ENCODE measurements around the gene F9.
"Not testable (repeated sequence)": the region's sequence is repeated elsewhere in the genome, so short reads cannot be mapped to it uniquely, and the experiment has no call there.

The F9 gene

GRCh38 chrX:139530550-139530949, at the start of gene F9:
Gene F9 (plus strand): TSS chrX:139530739. CDS start chrX:139530765, 26 bp downstream.
- DNase-seq, result no peak

DNA sequence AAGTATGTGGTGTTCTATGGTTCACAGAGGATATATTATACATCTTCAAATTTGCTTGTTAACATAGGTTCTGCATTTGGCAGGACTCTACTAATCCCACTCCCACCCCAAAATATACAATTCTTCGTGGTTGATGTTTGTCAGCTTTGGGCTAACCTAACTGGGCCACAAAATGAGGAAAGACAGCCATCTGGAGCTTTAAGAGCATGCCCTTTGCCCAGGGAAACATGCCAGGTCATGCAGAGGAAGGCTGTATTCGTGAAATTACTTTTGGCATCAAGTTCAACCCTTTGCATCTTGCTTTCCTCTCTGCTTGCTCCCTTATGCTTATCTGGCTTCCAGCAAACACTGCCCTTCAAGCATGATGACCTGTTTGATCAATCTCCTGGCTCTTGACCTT, 46.8 kb upstream of the F9 start:
- DNase-seq, result no peak

- DNase-seq, result no peak
These were observed 45.9 kb upstream of the F9 start for GRCh38 chrX:139484591-139484990.

DNA sequence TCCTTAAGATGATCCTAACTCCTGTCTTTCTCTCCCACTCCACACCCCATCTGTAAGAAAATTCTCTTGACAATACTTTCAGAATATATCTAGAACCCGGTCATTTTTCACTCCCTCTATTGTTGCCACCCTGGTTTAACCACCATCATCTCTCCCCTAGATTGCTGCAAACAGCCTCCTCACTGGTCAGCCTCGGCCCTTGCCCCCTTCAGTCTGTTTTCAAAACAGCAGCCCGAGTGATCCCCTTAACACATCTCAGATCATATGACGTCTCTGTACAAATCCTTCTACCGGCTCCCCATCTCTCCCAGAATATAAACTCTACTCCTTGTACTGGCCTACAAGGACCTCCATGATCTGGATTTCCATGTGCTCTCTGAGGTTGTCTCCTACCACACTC, 35.2 kb upstream of the F9 start:
- DNase-seq, result no peak

- no peak for DNase-seq
These were observed 24.2 kb upstream of the F9 start for GRCh38 chrX:139506333-139506732.

GRCh38 chrX:139508099-139508498, 22.4 kb upstream of the F9 start:
- DNase-seq, result no peak

DNA sequence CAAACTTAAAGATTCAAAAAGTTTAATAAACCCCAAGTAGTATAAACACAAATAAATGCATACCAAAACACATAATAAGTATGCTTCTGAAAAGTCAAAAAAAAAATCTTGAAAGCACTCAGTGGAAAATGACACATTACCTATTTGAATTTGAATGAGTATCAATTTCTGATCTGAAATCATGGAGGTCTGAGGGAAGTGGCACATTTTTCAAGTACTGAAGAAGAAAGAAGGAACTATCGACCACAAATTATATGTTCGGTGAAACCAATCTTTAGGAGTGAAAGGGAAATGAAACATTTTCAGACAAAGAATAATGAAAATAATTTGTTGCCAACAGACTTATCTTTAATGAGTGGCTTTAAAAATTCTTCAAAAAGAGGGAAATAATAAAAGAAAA, 12.1 kb upstream of the F9 start:
- DNase-seq, result no peak

GRCh38 chrX:139528829-139529228, 1.7 kb upstream of the F9 start:
- DNase-seq, result not testable (repeated sequence)

DNA sequence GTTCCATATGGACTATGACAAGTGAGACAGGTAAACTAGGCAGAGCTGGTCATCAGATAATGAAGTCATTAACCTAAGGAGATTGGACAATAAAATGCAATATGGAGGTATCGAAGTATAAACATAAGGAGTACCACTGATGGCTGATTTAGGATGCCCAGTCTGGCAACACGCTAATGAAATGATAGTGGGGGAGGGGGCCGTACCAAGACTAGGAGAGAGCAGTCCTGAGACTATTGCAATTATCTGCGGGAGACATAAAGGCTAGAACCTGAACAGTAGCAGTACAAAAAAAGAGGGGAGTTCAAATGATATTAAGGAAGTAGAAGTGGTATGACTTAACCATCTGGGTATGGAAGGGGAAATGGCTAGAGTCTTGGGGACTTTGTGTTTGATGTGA, 2.3 kb downstream of the F9 start:
- DNase-seq, result no peak

GRCh38 chrX:139533444-139533843, 2.9 kb downstream of the F9 start:
- no peak for DNase-seq

GRCh38 chrX:139538907-139539790, 8.6 kb downstream of the F9 start:
- no peak for DNase-seq

GRCh38 chrX:139542652-139543051, 12.1 kb downstream of the F9 start:
- DNase-seq, result no peak

GRCh38 chrX:139543920-139544319, 13.4 kb downstream of the F9 start:
- no peak for DNase-seq

GRCh38 chrX:139544591-139544990, 14.1 kb downstream of the F9 start:
- DNase-seq, result no peak

- no peak for DNase-seq
These were observed 23.8 kb downstream of the F9 start for GRCh38 chrX:139554376-139554775.

DNA sequence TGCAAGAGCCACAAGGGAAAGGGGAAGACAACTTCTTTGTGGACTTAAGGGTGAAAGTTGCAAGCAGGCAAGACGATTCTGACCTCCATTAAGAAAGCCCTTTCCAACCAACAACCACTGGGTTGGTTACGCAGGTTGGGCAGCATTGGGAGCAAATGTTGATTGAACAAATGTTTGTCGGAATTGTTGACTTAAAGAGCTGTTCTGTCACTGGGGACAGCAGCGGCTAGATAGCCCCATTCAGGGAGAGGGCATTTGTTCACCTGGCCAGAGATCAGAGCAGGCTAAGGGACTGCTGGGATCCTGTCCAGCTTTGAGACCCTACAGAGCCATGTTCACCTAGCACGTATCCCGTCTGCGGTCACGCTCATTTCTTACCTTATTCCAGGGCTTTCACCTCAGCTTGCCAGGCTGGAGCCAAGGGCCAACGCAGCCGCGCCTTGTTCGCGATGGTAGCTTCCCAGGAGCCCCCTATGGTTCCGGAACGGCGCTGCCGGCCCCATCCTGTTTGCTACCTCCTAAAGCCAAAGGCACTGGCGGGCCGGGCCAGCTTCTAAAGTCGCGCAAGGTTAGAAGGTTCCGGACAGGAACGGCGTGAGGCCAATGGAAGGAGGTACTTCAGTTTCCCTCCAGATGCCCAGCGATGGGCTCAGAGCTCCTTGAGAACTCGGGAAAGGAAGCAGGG, 24.6 kb downstream of the F9 start:
- DNase-seq, result no peak

DNA sequence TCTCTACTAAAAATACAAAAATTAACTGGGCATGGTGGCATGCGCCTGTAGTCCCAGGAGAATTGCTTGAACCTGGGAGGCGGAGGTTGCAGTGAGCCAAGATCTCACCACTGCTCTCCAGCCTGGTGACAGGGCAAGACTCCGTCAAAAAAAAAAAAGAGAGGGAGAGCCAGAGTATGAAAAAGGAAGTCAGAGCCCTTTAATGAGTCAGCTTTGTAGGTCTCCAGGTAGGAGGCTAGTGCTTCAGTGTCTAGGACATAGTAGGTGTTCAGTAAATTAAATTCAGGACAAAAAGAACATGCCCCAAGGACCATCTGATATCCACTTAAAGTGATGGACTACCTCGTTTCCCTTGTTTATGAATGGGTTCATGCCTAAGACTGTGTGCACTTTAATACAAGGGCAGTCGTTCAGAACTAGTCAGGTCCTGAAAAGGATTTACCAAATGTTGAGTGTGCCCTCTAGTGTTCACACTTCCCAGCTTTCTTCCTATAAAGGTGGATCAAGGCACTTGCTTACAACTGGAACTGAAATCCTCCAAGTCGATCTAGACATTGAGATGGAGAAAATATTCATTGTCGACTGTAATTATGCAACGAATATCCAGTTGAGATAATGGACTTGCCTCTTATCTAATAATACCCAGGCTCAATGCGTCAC, 29.0 kb downstream of the F9 start:
- DNase-seq, result no peak

- DNase-seq, result no peak
These were observed 29.7 kb downstream of the F9 start for GRCh38 chrX:139560221-139560620.

DNA sequence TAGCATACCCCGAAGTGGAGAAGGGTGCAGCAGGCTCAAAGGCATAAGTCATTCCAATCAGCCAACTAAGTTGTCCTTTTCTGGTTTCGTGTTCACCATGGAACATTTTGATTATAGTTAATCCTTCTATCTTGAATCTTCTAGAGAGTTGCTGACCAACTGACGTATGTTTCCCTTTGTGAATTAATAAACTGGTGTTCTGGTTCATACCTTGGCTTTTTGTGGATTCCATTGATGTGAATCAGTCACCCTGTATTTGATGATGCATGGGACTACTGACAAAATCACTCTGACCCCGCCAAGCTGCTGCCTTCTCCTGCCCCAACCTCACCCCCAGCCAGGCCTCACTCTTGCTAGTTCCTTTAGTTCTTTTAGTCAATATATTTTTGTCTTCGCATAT, 32.7 kb downstream of the F9 start:
- no peak for DNase-seq

DNA sequence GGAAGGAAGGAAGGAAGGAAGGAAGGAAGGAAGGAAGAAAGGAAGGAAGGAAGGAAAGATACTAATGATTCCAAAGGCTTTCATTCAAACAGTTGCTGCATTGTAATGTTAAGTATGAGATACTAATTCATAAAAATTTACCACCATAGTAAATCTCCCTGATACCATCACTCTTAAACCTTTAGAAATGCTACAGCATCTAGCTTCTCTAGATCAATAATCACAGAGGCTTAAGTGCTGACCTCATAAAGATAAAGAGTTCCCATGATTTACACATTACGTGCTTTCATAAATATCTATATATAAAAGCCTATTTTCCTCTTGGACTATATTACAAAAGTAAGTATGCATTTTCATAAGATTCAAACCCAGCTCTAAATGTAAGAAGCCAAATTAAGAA, 36.4 kb downstream of the F9 start:
- no peak for DNase-seq

DNA sequence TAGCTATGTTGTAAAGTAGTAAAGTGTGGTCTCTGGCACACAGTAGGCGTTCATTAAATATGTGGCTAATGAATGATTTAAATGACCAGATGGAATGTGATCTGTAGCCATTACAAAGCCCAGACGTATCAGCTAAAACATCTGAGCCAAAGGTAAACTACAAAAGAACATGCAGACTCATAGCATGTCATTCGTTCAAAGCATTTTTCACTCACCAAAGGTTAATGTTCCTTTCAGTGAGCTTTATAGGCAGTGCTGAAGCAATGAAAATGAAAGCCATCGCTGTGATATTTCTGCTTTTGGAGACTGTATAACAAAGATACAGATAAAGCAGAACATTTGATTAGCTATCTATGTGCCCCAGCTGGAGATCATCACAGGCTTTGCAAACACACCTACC, 50.5 kb downstream of the F9 start:
- DNase-seq, result no peak

GRCh38 chrX:139585613-139586012, 55.1 kb downstream of the F9 start:
- no peak for DNase-seq

DNA sequence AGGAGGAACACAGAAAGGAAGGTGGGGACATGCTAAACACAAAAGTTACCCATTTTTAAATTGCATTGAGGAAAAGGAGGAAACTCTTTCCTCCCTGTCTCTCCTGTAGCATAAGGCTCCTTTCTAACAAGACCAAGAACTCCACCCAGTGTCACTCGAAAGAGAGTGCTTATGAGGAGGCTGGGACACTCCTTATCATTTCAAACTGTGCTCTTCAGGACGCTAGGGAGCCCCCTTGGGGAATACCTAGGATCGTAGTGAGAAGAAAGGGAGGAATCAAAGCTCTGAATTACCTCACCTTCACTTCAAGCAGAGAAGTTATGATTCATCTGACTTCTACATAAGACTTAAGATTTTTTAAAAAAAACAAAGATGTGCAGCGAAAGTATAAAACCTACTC, 65.5 kb downstream of the F9 start:
- no peak for DNase-seq

GRCh38 chrX:139600105-139600504, 69.6 kb downstream of the F9 start:
- no peak for DNase-seq
